HEK293 (cell line): ENCODE measurements around the gene ASIP.

Source experiments
- HIC1 ChIP-seq: fragments of 450-650 bp; formaldehyde crosslinking; IDR thresholded peaks from 2 replicates; pipeline ENCODE4 v1.5.1; 2016; ENCODE audit warnings: missing biosample characterization, missing genetic modification characterization
- HOXA7 ChIP-seq: sonication (generic); formaldehyde crosslinking; IDR thresholded peaks from 2 replicates; pipeline ENCODE4 v1.8.1; 2022; ENCODE audit warnings: missing genetic modification reagents, borderline replicate concordance
- KLF10 ChIP-seq: fragments of 450-650 bp; IDR thresholded peaks from 2 replicates; pipeline ENCODE4 v1.5.1; 2018; ENCODE audit warnings: missing biosample characterization, mild to moderate bottlenecking, missing genetic modification characterization
- KLF7 ChIP-seq: fragments of 450-650 bp; formaldehyde crosslinking; IDR thresholded peaks from 2 replicates; pipeline ENCODE4 v1.5.1; 2016; ENCODE audit warnings: missing biosample characterization, missing genetic modification characterization, borderline replicate concordance
- SETDB1 ChIP-seq: IDR thresholded peaks from one replicate; pipeline ENCODE4 v1.6.1; 2017; ENCODE audit warnings: mild to moderate bottlenecking, low read length, moderate library complexity, mixed read lengths; ENCODE audit not compliant: insufficient read length
- SP3 ChIP-seq: fragments of 450-650 bp; formaldehyde crosslinking; IDR thresholded peaks from 2 replicates; pipeline ENCODE4 v1.5.1; 2016; ENCODE audit warnings: missing biosample characterization, missing genetic modification characterization
- SP7 ChIP-seq: fragments of 450-650 bp; formaldehyde crosslinking; IDR thresholded peaks from 2 replicates; pipeline ENCODE4 v1.5.1; 2016; ENCODE audit warnings: missing biosample characterization, missing genetic modification characterization
- TCF7L2 ChIP-seq: IDR thresholded peaks from 2 replicates; pipeline ENCODE4 v1.6.1; 2011; ENCODE audit warnings: low read depth, mild to moderate bottlenecking, inconsistent platforms, low read length, moderate library complexity, borderline replicate concordance
- ZBTB48 ChIP-seq: fragments of 450-650 bp; formaldehyde crosslinking; IDR thresholded peaks from 2 replicates; pipeline ENCODE4 v1.5.1; 2016; ENCODE audit warnings: missing biosample characterization, missing genetic modification characterization
- ZFP41 ChIP-seq: fragments of 450-650 bp; formaldehyde crosslinking; IDR thresholded peaks from 2 replicates; pipeline ENCODE4 v1.5.1; 2016; ENCODE audit warnings: missing biosample characterization, missing genetic modification characterization, borderline replicate concordance
- ZNF121 ChIP-seq: fragments of 450-650 bp; formaldehyde crosslinking; IDR thresholded peaks from 2 replicates; pipeline ENCODE4 v1.5.1; 2016; ENCODE audit warnings: missing biosample characterization, missing genetic modification characterization
- ZNF266 ChIP-seq: fragments of 450-650 bp; formaldehyde crosslinking; IDR thresholded peaks from 2 replicates; pipeline ENCODE4 v1.5.1; 2016; ENCODE audit warnings: missing biosample characterization, missing genetic modification characterization, low read depth
- ZNF280D ChIP-seq: fragments of 450-650 bp; formaldehyde crosslinking; IDR thresholded peaks from 2 replicates; pipeline ENCODE4 v1.5.1; 2016; ENCODE audit warnings: missing biosample characterization, missing genetic modification characterization
- ZNF354C ChIP-seq: fragments of 450-650 bp; formaldehyde crosslinking; IDR thresholded peaks from 2 replicates; pipeline ENCODE4 v1.5.1; 2016; ENCODE audit warnings: missing biosample characterization, missing genetic modification characterization, low read depth, borderline replicate concordance
- ZNF391 ChIP-seq: fragments of 450-650 bp; formaldehyde crosslinking; IDR thresholded peaks from 2 replicates; pipeline ENCODE4 v1.5.1; 2016; ENCODE audit warnings: low read depth, missing biosample characterization, missing genetic modification characterization, borderline replicate concordance
- ZNF394 ChIP-seq: fragments of 450-650 bp; formaldehyde crosslinking; IDR thresholded peaks from 2 replicates; pipeline ENCODE4 v1.5.1; 2016; ENCODE audit warnings: missing biosample characterization, missing genetic modification characterization, mild to moderate bottlenecking, moderate library complexity, borderline replicate concordance
- ZNF501 ChIP-seq: fragments of 450-650 bp; formaldehyde crosslinking; IDR thresholded peaks from 2 replicates; pipeline ENCODE4 v1.5.1; 2016; ENCODE audit warnings: missing biosample characterization, missing genetic modification characterization
- ZNF510 ChIP-seq: fragments of 450-650 bp; formaldehyde crosslinking; IDR thresholded peaks from 2 replicates; pipeline ENCODE4 v1.5.1; 2018; ENCODE audit warnings: mild to moderate bottlenecking, missing genetic modification characterization, missing biosample characterization; ENCODE audit not compliant: insufficient replicate concordance
- ZNF529 ChIP-seq: fragments of 450-650 bp; formaldehyde crosslinking; IDR thresholded peaks from 2 replicates; pipeline ENCODE4 v1.5.1; 2017; ENCODE audit warnings: missing genetic modification characterization, missing biosample characterization; ENCODE audit not compliant: insufficient replicate concordance
- ZNF560 ChIP-seq: fragments of 450-650 bp; formaldehyde crosslinking; IDR thresholded peaks from 2 replicates; pipeline ENCODE4 v1.5.1; 2017; ENCODE audit warnings: missing biosample characterization, missing genetic modification characterization, borderline replicate concordance
- ZNF639 ChIP-seq: fragments of 450-650 bp; formaldehyde crosslinking; IDR thresholded peaks from 2 replicates; pipeline ENCODE4 v1.5.1; 2016; ENCODE audit warnings: missing biosample characterization, missing genetic modification characterization
- TF ChIP-seq, protein P1 (sequence below): fragments of 450-650 bp; formaldehyde crosslinking; IDR thresholded peaks from 2 replicates; pipeline ENCODE4 v1.5.1; 2016; ENCODE audit warnings: missing biosample characterization, missing genetic modification characterization
- TF ChIP-seq, protein P2 (sequence below): fragments of 450-650 bp; IDR thresholded peaks from 2 replicates; pipeline ENCODE4 v1.5.1; 2018; ENCODE audit warnings: missing biosample characterization, mild to moderate bottlenecking, missing genetic modification characterization
- TF ChIP-seq, protein P3 (sequence below): fragments of 450-650 bp; formaldehyde crosslinking; IDR thresholded peaks from 2 replicates; pipeline ENCODE4 v1.5.1; 2016; ENCODE audit warnings: missing biosample characterization, missing genetic modification characterization
- TF ChIP-seq, protein P4 (sequence below): fragments of 450-650 bp; formaldehyde crosslinking; IDR thresholded peaks from 2 replicates; pipeline ENCODE4 v1.5.1; 2016; ENCODE audit warnings: missing biosample characterization, missing genetic modification characterization

The ASIP gene

DNA sequence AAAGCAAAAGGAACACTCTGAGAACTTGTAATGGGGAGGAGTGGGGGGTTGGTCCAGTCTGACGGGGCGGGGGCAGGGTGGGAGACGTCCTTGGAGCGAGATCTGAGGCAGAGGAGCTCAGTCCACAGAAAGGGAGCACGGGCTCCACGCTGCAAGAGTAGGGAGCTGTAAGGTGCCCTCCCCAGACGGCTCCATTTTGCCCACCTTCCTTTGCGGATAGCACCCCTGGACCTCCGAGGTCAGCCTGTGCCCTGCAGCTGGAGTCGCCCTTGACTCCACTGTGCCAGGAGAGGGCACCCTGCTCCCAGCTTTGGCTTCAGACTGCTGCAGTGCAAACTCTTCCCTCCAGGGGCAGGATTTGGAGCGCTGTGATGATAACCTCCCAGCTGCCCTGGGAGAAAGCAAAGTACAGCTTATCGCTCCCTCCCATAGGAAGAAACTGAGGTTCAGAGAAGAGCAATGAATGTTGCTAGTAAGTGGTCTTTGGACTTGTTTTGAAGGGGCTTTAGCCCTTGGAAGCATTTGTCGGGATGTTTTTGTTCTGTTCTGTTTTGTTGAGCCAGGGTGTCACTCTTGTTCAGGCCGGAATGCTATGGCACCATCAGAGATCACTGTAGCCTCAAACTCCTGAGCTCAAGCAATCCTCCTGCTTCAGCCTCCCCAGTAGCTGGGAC, 71.5 kb downstream of the ASIP start (continued):
- no peak for TF ChIP-seq ZNF280D
- TF ChIP-seq ZFP41, result no peak
- TF ChIP-seq HIC1, result peak; percentile 77; the same call in 1 of the 2 replicates
- TF ChIP-seq ZNF639, result peak; percentile 78; the same call in 1 of the 2 replicates
- no peak for TF ChIP-seq ZNF510
- TF ChIP-seq ZNF501, result no peak
- TF ChIP-seq, protein P1, sequence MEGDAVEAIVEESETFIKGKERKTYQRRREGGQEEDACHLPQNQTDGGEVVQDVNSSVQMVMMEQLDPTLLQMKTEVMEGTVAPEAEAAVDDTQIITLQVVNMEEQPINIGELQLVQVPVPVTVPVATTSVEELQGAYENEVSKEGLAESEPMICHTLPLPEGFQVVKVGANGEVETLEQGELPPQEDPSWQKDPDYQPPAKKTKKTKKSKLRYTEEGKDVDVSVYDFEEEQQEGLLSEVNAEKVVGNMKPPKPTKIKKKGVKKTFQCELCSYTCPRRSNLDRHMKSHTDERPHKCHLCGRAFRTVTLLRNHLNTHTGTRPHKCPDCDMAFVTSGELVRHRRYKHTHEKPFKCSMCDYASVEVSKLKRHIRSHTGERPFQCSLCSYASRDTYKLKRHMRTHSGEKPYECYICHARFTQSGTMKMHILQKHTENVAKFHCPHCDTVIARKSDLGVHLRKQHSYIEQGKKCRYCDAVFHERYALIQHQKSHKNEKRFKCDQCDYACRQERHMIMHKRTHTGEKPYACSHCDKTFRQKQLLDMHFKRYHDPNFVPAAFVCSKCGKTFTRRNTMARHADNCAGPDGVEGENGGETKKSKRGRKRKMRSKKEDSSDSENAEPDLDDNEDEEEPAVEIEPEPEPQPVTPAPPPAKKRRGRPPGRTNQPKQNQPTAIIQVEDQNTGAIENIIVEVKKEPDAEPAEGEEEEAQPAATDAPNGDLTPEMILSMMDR (tag by site-specific recombination), result peak; percentile 100
- no peak for TF ChIP-seq HOXA7
- TF ChIP-seq, protein P2, sequence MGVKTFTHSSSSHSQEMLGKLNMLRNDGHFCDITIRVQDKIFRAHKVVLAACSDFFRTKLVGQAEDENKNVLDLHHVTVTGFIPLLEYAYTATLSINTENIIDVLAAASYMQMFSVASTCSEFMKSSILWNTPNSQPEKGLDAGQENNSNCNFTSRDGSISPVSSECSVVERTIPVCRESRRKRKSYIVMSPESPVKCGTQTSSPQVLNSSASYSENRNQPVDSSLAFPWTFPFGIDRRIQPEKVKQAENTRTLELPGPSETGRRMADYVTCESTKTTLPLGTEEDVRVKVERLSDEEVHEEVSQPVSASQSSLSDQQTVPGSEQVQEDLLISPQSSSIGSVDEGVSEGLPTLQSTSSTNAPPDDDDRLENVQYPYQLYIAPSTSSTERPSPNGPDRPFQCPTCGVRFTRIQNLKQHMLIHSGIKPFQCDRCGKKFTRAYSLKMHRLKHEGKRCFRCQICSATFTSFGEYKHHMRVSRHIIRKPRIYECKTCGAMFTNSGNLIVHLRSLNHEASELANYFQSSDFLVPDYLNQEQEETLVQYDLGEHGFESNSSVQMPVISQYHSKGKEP (tag by site-specific recombination), result no peak
- no peak; the same call in 1 of the 2 replicates for TF ChIP-seq ZNF391 (tag by site-specific recombination)
- no peak for TF ChIP-seq SP3 (tag by site-specific recombination)
- no peak for TF ChIP-seq ZNF354C (tag by site-specific recombination)
- TF ChIP-seq, protein P3, sequence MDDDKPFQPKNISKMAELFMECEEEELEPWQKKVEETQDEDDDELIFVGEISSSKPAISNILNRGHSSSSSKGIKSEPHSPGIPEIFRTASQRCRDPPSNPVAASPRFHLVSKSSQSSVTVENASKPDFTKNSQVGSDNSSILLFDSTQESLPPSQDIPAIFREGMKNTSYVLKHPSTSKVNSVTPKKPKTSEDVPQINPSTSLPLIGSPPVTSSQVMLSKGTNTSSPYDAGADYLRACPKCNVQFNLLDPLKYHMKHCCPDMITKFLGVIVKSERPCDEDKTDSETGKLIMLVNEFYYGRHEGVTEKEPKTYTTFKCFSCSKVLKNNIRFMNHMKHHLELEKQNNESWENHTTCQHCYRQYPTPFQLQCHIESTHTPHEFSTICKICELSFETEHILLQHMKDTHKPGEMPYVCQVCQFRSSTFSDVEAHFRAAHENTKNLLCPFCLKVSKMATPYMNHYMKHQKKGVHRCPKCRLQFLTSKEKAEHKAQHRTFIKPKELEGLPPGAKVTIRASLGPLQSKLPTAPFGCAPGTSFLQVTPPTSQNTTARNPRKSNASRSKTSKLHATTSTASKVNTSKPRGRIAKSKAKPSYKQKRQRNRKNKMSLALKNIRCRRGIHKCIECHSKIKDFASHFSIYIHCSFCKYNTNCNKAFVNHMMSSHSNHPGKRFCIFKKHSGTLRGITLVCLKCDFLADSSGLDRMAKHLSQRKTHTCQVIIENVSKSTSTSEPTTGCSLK (tag by site-specific recombination), result no peak
- no peak for TF ChIP-seq KLF10 (tag by site-specific recombination)
- TF ChIP-seq ZBTB48 (tag by site-specific recombination), result no peak
- TF ChIP-seq TCF7L2, result no peak
- TF ChIP-seq, protein P4, sequence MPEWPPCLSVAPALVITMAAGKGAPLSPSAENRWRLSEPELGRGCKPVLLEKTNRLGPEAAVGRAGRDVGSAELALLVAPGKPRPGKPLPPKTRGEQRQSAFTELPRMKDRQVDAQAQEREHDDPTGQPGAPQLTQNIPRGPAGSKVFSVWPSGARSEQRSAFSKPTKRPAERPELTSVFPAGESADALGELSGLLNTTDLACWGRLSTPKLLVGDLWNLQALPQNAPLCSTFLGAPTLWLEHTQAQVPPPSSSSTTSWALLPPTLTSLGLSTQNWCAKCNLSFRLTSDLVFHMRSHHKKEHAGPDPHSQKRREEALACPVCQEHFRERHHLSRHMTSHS (tag by site-specific recombination), result no peak
- no peak for TF ChIP-seq ZNF560 (tag by site-specific recombination)
- peak; percentile 26; the same call in 1 of the 2 replicates for TF ChIP-seq ZNF394 (tag by site-specific recombination)
- no peak for TF ChIP-seq SETDB1
- TF ChIP-seq ZNF529 (tag by site-specific recombination), result no peak
- peak; percentile 74 for TF ChIP-seq SP7 (tag by site-specific recombination)
- no peak for TF ChIP-seq ZNF266 (tag by site-specific recombination)
- peak; percentile 55; the same call in 1 of the 2 replicates for TF ChIP-seq KLF7
- TF ChIP-seq ZNF121 (tag by site-specific recombination), result no peak
